ENCODE results near the gene BCLAF1.

GRCh38 chr6:136244061-136244616 lies 45.5 kb downstream of the BCLAF1 start:
- TF ChIP-seq CTCF (IDR thresholded peaks at IDR 0.05; ENCODE audit: borderline replicate concordance, extremely low read depth, low read length, poor library complexity, severe bottlenecking) (no peak), EZH2 (IDR thresholded peaks at IDR 0.05; ENCODE audit: borderline replicate concordance, low read depth, low read length, severe bottlenecking) (no peak)

Data from DND-41 (cell line).